ENCODE measurements around the gene KRTAP10-8. TPM values are rescaled to one million over a fixed set of nuclear protein-coding genes. Genes with fewer than 3 reads are reported as not detected.
A peak's percentile ranks its signal among the peaks of the same experiment; 100 is the strongest.

KRTAP10-8 gene
- total and polyA plus RNA-seq, 12 donors = not detected

- ATAC-seq (peak in 1 of 8 donors; percentile 52), DNase-seq (no peak)
- TF ChIP-seq CTCF (IDR thresholded peaks at IDR 0.05) = no peak
- no peak overlapping the region for H3K4me3 ChIP-seq
- WGBS, 2 donors = 74 to 77% methylated on average over 33 of the region's 33 CpGs
- intact Hi-C loops (cut with DNase I) = no loop called here
- H3K27ac ChIP-seq = no peak overlapping the region
- H3K27me3 ChIP-seq = peaks cover 0 to 30% (median 16%) of the 10 kb centered on the region in 7 donors
- H3K9me3 ChIP-seq = peaks cover 0 to 24% (median 14%) of the 10 kb centered on the region in 11 donors
- H3K36me3 ChIP-seq = no peaks in the 10 kb centered on the region
- no peaks in the 10 kb centered on the region for H3K4me1 ChIP-seq
Observed at GRCh38 chr21:44648557-44649311, 36.9 kb downstream of the KRTAP10-8 start.

GRCh38 chr21:44649521-44650100, 37.7 kb downstream of the KRTAP10-8 start:
- intact Hi-C loops (cut with DNase I) = no loop called here
- 82 to 86% methylated on average over 18 of the region's 18 CpGs for WGBS, 2 donors
- no peak overlapping the region for H3K4me3 ChIP-seq
- ATAC-seq (no peak), DNase-seq (no peak)
- H3K36me3 ChIP-seq = no peaks in the 10 kb centered on the region
- H3K9me3 ChIP-seq = peaks cover 0 to 16% (median 9%) of the 10 kb centered on the region in 11 donors
- TF ChIP-seq CTCF (IDR thresholded peaks at IDR 0.05) = no peak
- H3K27ac ChIP-seq = no peak overlapping the region
- H3K27me3 ChIP-seq = peaks cover 0 to 34% (median 16%) of the 10 kb centered on the region in 7 donors
- H3K4me1 ChIP-seq = no peaks in the 10 kb centered on the region

DNA sequence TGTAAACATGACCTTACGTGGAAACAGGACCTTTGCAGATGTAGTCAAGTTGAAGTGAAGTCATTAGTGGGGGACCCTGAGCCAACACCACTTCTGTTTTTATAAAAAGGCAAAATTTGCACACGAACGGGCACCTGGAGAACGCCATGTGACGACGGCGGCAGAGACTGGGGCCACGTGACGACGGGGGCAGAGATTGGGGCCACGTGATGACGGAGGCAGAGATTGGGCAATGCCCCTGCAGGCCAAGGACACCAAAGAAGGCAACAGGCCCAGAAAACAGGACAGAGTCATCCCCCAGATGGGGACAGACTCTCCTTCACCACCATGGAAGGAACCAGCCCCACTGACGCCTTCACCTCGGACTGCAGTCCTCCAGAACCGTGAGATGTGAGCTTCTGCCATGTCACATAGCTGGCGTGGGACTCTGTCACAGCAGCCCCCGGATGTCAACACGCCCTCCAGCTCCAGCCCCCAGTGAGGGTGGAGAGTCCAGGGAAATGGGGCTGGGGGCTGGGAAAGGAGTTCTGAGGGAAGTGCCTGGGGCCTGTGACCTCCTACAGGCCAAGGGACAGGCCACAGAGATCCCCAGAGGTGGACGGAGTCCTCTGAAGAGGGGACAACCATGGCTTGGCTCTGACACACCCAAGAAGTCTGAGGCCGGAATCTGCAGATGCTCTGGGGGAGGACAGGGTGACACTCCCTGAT, 38.5 kb downstream of the KRTAP10-8 start:
- Histone ChIP-seq H3K27ac (no peak overlapping the region), H3K27me3 (peaks cover 0 to 34% (median 16%) of the 10 kb centered on the region in 7 donors), H3K4me3 (no peak overlapping the region), H3K4me1 (no peaks in the 10 kb centered on the region), H3K36me3 (no peaks in the 10 kb centered on the region), H3K9me3 (peaks cover 0 to 8% (median under 1%) of the 10 kb centered on the region in 11 donors)
- no peak for ATAC-seq
- 86 to 88% methylated on average over 20 of the region's 20 CpGs for WGBS, 2 donors
- no peak for TF ChIP-seq CTCF (IDR thresholded peaks at IDR 0.05)
- intact Hi-C loops (cut with DNase I) = no loop called here
- DNase-seq = no peak

- H3K4me1 ChIP-seq = no peaks in the 10 kb centered on the region
- peaks cover 0 to 34% (median 15%) of the 10 kb centered on the region in 7 donors for H3K27me3 ChIP-seq
- TF ChIP-seq CTCF (IDR thresholded peaks at IDR 0.05) = no peak
- intact Hi-C loops (cut with DNase I) = no loop called here
- no peak for DNase-seq
- 84 to 90% methylated on average over 12 of the region's 12 CpGs for WGBS, 2 donors
- ATAC-seq = no peak
- peaks cover 0 to 7% (median 2%) of the 10 kb centered on the region in 11 donors for H3K9me3 ChIP-seq
- no peaks in the 10 kb centered on the region for H3K36me3 ChIP-seq
- no peak overlapping the region for H3K4me3 ChIP-seq
- no peak overlapping the region for H3K27ac ChIP-seq
Observed at GRCh38 chr21:44650973-44651675, 39.2 kb downstream of the KRTAP10-8 start.
